GM23338 (cell line): ENCODE results near the gene ZKSCAN4. TPM values are rescaled to one million over a fixed set of nuclear protein-coding genes. Genes with fewer than 3 reads are reported as not detected.

Experiments
- ATAC-seq: fragments of 200-7000 bp; cut with Tn5 transposase; 3 replicates; pipeline ENCODE4 v1.9.1; 2020
- DNase-seq: peaks from one replicate; pipeline ENCODE4 v3.0.0-alpha.2; 2015; ENCODE audit warnings: low spot score
- H2AFZ ChIP-seq: fragments of 200-600 bp; sonication (generic); 2 replicates; pipeline ENCODE4 v1.8.0; 2016; ENCODE audit warnings: antibody characterized with exemption, mild to moderate bottlenecking, moderate library complexity
- H3F3A ChIP-seq: fragments of 200-600 bp; sonication (generic); replicated peaks from 2 replicates; pipeline ENCODE4 v1.8.0; 2017; ENCODE audit warnings: antibody characterized with exemption, mixed run types, low read depth
- H3K27ac ChIP-seq: fragments of 200-600 bp; sonication (generic); 2 replicates; pipeline ENCODE4 v1.6.1; 2016; ENCODE audit warnings: low read depth
- H3K27me3 ChIP-seq: fragments of 200-600 bp; sonication (generic); 2 replicates; pipeline ENCODE4 v1.8.0; 2016; ENCODE audit warnings: mild to moderate bottlenecking, mixed run types, moderate library complexity; ENCODE audit not compliant: insufficient read depth
- H3K36me3 ChIP-seq: fragments of 200-600 bp; sonication (generic); 2 replicates; pipeline ENCODE4 v1.8.0; 2016; ENCODE audit warnings: mild to moderate bottlenecking; ENCODE audit not compliant: insufficient read depth
- H3K4me1 ChIP-seq: fragments of 200-600 bp; sonication (generic); 2 replicates; pipeline ENCODE4 v1.8.0; 2016; ENCODE audit warnings: mild to moderate bottlenecking, moderate library complexity; ENCODE audit not compliant: insufficient read depth
- H3K4me2 ChIP-seq: fragments of 200-600 bp; sonication (generic); 2 replicates; pipeline ENCODE4 v1.7.1; 2017; ENCODE audit warnings: mixed run types
- H3K4me3 ChIP-seq: fragments of 200-600 bp; sonication (generic); 2 replicates; pipeline ENCODE4 v1.6.1; 2016; ENCODE audit warnings: mixed run types
- H3K79me2 ChIP-seq: fragments of 200-600 bp; sonication (generic); replicated peaks from 2 replicates; pipeline ENCODE4 v1.8.0; 2017; ENCODE audit warnings: mild to moderate bottlenecking; ENCODE audit not compliant: insufficient read depth
- H3K9me2 ChIP-seq: fragments of 200-600 bp; sonication (generic); 2 replicates; pipeline ENCODE4 v1.8.0; 2017; ENCODE audit not compliant: insufficient read depth
- H4K20me1 ChIP-seq: fragments of 200-600 bp; sonication (generic); replicated peaks from 2 replicates; pipeline ENCODE4 v1.8.0; 2017; ENCODE audit warnings: mild to moderate bottlenecking; ENCODE audit not compliant: insufficient read depth
- H3K27ac Mint-ChIP-seq: 2 replicates; pipeline ENCODE4 v1.8.0; 2020; ENCODE audit warnings: inconsistent platforms, mild to moderate bottlenecking, moderate library complexity, mixed read lengths
- H3K27me3 Mint-ChIP-seq: 3 replicates; pipeline ENCODE4 v1.8.0; 2022; ENCODE audit warnings: low read depth, mild to moderate bottlenecking, moderate library complexity, mixed read lengths, inconsistent platforms; ENCODE audit not compliant: insufficient read depth, poor library complexity
- H3K36me3 Mint-ChIP-seq: 3 replicates; pipeline ENCODE4 v1.8.0; 2021; ENCODE audit warnings: low read depth, mild to moderate bottlenecking, inconsistent platforms, moderate library complexity, mixed read lengths
- H3K4me1 Mint-ChIP-seq: 3 replicates; pipeline ENCODE4 v1.8.0; 2020; ENCODE audit warnings: mild to moderate bottlenecking, inconsistent platforms, mixed read lengths
- H3K4me3 Mint-ChIP-seq: 3 replicates; pipeline ENCODE4 v1.8.0; 2021; ENCODE audit warnings: moderate library complexity, mild to moderate bottlenecking, inconsistent platforms, mixed read lengths
- H3K9me3 Mint-ChIP-seq: 3 replicates; pipeline ENCODE4 v1.8.0; 2020; ENCODE audit warnings: moderate library complexity, mild to moderate bottlenecking, inconsistent platforms, mixed read lengths
- CREB1 ChIP-seq: fragments of 250-450 bp; sonication (Bioruptor Pico); IDR thresholded peaks from 2 replicates; pipeline ENCODE4 v1.5.0; 2020; ENCODE audit warnings: low read depth, mild to moderate bottlenecking, moderate library complexity
- JUNB ChIP-seq: IDR thresholded peaks from one replicate; pipeline ENCODE4 v1.6.1; 2016; ENCODE audit warnings: antibody characterized with exemption; ENCODE audit not compliant: unreplicated experiment
- NANOG ChIP-seq: IDR thresholded peaks from 2 replicates; pipeline ENCODE4 v1.6.1; 2016; ENCODE audit warnings: antibody characterized with exemption, borderline replicate concordance
- POLR2AphosphoS5 ChIP-seq: IDR thresholded peaks from 2 replicates; pipeline ENCODE4 v1.6.1; 2016; ENCODE audit warnings: antibody characterized with exemption, low read depth
- STAT1 ChIP-seq: IDR thresholded peaks from one replicate; pipeline ENCODE4 v1.6.1; 2016; ENCODE audit warnings: antibody characterized with exemption; ENCODE audit not compliant: unreplicated experiment
- ZNF114 ChIP-seq: fragments of 250-450 bp; sonication (Bioruptor Pico); IDR thresholded peaks from 2 replicates; pipeline ENCODE4 v1.5.0; 2020; ENCODE audit warnings: mild to moderate bottlenecking, moderate library complexity
- ZNF462 ChIP-seq: fragments of 250-450 bp; sonication (Bioruptor Pico); IDR thresholded peaks from 2 replicates; pipeline ENCODE4 v1.5.0; 2020; ENCODE audit warnings: mild to moderate bottlenecking, moderate library complexity
- polyA plus RNA-seq: library from polyadenylated mRNA; unstranded; fragments of >200 nt; fragmentation: Nextera tagmentation; extraction: Ambion mirVana; gene quantifications from 2 replicates; pipeline ENCODE4 v1.2.1, GENCODE V29; 2016
- total RNA-seq: library from RNA; depleted of rRNA; stranded (reverse); fragments of >200 nt; shearing (Covaris generic); gene quantifications from 2 replicates; pipeline ENCODE4 v1.2.3, GENCODE V29; 2014

Gene ZKSCAN4
- total and polyA plus RNA-seq, 2 experiments from 2014 or later: 2.8 to 5.9 TPM

GRCh38 chr6:28267695-28268059 lies 15.6 kb upstream of the ZKSCAN4 start:
- Histone ChIP-seq H3K4me1 (no peaks in the 10 kb centered on the region), H4K20me1 (no peaks in the 10 kb centered on the region; the same call in 1 of the 2 replicates), H3K4me3 (peak overlapping the region; percentile 91), H3K9me2 (no peaks in the 10 kb centered on the region), H3K79me2 (peaks cover 21% of the 10 kb centered on the region), H3K27me3 (peaks cover 24% of the 10 kb centered on the region), H3K4me2 (peak overlapping the region; percentile 95), H3K27ac (peak overlapping the region; percentile 92), H2AFZ (peak overlapping the region; percentile 48), H3F3A (peaks cover 3% of the 10 kb centered on the region; the same call in 1 of the 2 replicates), H3K36me3 (no peaks in the 10 kb centered on the region; the same call in 1 of the 2 replicates)
- Mint-ChIP-seq H3K27ac (no peak overlapping the region), H3K4me3 (no peak overlapping the region), H3K4me1 (no peaks in the 10 kb centered on the region; the same call in 2 of the 3 replicates), H3K9me3 (no peaks in the 10 kb centered on the region), H3K27me3 (no peaks in the 10 kb centered on the region), H3K36me3 (peaks cover 8% of the 10 kb centered on the region; the same call in 2 of the 3 replicates)
- TF ChIP-seq POLR2AphosphoS5 (no peak), STAT1 (no peak), JUNB (no peak), ZNF114 (CRISPR knock-in tag) (no peak), ZNF462 (CRISPR knock-in tag) (no peak), NANOG (no peak), CREB1 (CRISPR knock-in tag) (no peak)
- ATAC-seq (no peak), DNase-seq (no peak)
